GM13977 (cell line): Measurements from ENCODE around the gene SERPIND1.

ENCODE experiments used
- DNase-seq: peaks from one replicate; pipeline ENCODE4 v3.0.0; 2012; ENCODE audit warnings: low spot score
- CTCF ChIP-seq: IDR thresholded peaks from 2 replicates; pipeline ENCODE4 v1.5.1; 2012; ENCODE audit warnings: mild to moderate bottlenecking, control low read depth; ENCODE audit not compliant: insufficient read depth; ENCODE audit errors: extremely low read depth, missing control alignments
- in situ Hi-C: fragments of 300-500 bp; cut with MboI; formaldehyde crosslinking; loops from one replicate; pipeline ENCODE4 v1.12.0; 2022; ENCODE audit warnings: low sequenced_read_pairs, low pct_unique_long_range_greater_than_20kb, mixed read lengths, inconsistent platforms; ENCODE audit not compliant: unreplicated experiment

SERPIND1 gene

DNA sequence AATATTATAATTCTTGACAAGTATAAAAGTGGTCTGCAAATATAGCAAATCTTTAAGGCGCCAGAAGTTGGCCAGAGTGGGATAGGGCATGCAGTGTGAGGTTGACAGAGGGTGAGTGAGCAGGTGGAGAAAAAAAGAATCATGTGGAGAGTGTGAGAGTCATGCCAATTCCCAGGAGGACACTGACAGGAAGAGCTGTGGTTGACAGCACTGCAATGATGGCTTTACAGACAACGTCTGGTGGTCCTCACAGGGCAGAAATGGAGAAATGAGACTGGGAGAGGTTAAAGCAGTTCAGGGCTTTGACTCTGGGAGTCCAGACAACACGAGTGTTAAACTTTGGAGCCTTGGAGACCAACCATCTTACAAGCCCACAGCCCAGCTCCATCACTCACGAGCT is 34.9 kb downstream of the SERPIND1 start:
- in situ Hi-C loops, result no loop called here
- TF ChIP-seq CTCF, result no peak
- DNase-seq, result no peak

GRCh38 chr22:20809538-20810185 is 35.7 kb downstream of the SERPIND1 start:
- in situ Hi-C loops, result no loop called here
- DNase-seq, result no peak
- no peak for TF ChIP-seq CTCF

DNA sequence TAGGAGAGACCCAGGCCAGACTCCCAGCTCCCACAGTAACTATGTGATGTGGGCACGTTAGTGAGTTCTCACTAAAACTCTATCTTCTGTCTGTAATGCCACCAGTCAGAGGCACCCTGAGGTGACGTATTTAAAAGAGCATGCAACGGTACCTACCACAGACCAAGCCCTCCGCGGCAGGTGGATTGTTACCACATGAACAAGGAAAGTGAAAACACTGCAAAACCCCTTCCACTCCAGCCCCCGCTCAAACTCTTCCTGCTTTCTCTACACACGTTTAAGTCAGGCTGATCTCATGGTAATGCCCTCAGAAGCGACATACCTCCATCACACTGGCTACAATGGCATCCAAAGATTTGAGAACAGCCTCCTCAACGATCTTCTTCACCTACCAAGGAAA is 36.7 kb downstream of the SERPIND1 start:
- TF ChIP-seq CTCF, result no peak
- no peak for DNase-seq
- in situ Hi-C loops, result no loop called here

DNA sequence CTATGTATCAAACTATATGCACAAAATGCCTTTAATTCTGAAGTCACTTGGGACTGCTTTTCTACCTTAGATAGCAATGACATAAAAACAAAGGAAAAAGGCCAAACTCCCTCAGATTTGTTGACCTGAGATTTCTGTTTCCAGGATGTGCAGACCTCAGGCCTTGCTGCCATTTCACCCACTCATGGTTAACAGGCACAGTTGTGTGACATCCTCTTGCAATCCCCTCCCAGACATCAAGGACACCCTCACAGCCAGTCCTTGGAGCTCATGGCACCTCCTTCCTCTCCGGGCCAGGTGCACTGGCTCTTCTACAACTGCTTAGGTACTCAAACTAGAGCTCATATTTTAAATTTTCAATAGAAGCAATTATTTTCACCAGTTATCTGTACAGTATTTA is 37.3 kb downstream of the SERPIND1 start:
- TF ChIP-seq CTCF, result no peak
- DNase-seq, result no peak
- in situ Hi-C loops, result no loop called here

- no peak for TF ChIP-seq CTCF
- in situ Hi-C loops, result no loop called here
- DNase-seq, result no peak
Measured at GRCh38 chr22:20811971-20812660, 38.2 kb downstream of the SERPIND1 start.

DNA sequence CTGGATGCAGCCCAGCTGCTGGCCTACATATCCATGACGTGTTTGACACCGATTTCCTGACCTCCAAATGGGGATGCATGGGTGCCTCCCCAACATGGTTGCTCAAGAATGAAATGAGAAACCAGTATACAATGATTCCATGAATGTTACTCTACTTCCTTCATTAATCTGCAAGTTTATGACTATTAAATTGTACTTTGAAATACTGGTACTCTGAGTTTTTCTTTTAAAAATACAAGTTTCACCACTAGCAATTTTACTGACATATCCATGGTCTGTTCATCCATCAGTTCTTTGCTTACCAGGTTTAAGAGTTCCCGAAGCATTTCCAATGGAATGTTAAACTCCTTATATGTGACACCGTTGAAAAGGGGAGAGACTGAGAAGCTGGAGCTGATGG is 39.1 kb downstream of the SERPIND1 start:
- DNase-seq, result no peak
- in situ Hi-C loops, result no loop called here

More for the DNA sequence above, 39.1 kb downstream of the SERPIND1 start:
- TF ChIP-seq CTCF, result no peak
